Activated naive CD4-positive, alpha-beta T cell treated with anti-CD3 and anti-CD28 coated beads, Interleukin-2, amount 50 U/mL, for 72 hours (primary cell): Measurements from ENCODE around the gene DIAPH1. TPM values are rescaled to one million over a fixed set of nuclear protein-coding genes. Genes with fewer than 3 reads are reported as not detected.
A peak's percentile ranks its signal among the peaks of the same experiment; 100 is the strongest.

ENCODE experiments used
- ATAC-seq, 2 donors: fragments of 150-1000 bp; cut with Tn5 transposase; 2 replicates each; pipeline ENCODE4 v1.10.0; 2021; ENCODE audit warnings: mild to moderate bottlenecking in 2 of 2, moderate library complexity in 2 of 2
- DNase-seq, 2 donors: peaks; one replicate each; pipeline ENCODE4 v3.0.0; 2021 to 2022; ENCODE audit warnings: low spot score in 2 of 2
- H3K27ac Mint-ChIP-seq, 2 donors: one replicate each; pipeline ENCODE4 v1.8.0; 2022; ENCODE audit warnings: mild to moderate bottlenecking in 2 of 2, mixed read lengths in 2 of 2
- H3K36me3 Mint-ChIP-seq, 2 donors: one replicate each; pipeline ENCODE4 v1.8.0; 2022; ENCODE audit warnings: mixed read lengths in 2 of 2
- H3K9me3 Mint-ChIP-seq, 2 donors: one replicate each; pipeline ENCODE4 v1.8.0; 2022; ENCODE audit warnings: mixed read lengths in 2 of 2
- total RNA-seq, 2 donors: library from RNA; stranded (reverse); gene quantifications; one replicate each; pipeline ENCODE4 v1.2.3, GENCODE V29; 2022

DIAPH1 gene
- total RNA-seq, 2 donors from 2014 or later, result 184 to 216 TPM

GRCh38 chr5:141479776-141480175 lies 139.0 kb downstream of the DIAPH1 start:
- ATAC-seq, result no peak
- H3K36me3 Mint-ChIP-seq, result peaks cover 19 to 24% of the 10 kb centered on the region in 2 donors
- H3K9me3 Mint-ChIP-seq, result no peaks in the 10 kb centered on the region
- H3K27ac Mint-ChIP-seq, result no peak overlapping the region
- DNase-seq, result no peak

GRCh38 chr5:141478321-141478945 lies 140.4 kb downstream of the DIAPH1 start:
- no peak for DNase-seq
- peaks cover 19 to 22% of the 10 kb centered on the region in 2 donors for H3K36me3 Mint-ChIP-seq
- no peaks in the 10 kb centered on the region for H3K9me3 Mint-ChIP-seq
- ATAC-seq, result peak in 1 of 2 donors; percentile 53
- no peak overlapping the region for H3K27ac Mint-ChIP-seq

GRCh38 chr5:141477815-141478214 lies 141.0 kb downstream of the DIAPH1 start:
- peaks cover 17 to 19% of the 10 kb centered on the region in 2 donors for H3K36me3 Mint-ChIP-seq
- DNase-seq (no peak), ATAC-seq (no peak)
- H3K27ac Mint-ChIP-seq, result no peak overlapping the region
- no peaks in the 10 kb centered on the region for H3K9me3 Mint-ChIP-seq

- Mint-ChIP-seq H3K36me3 (peaks cover 17 to 19% of the 10 kb centered on the region in 2 donors), H3K27ac (no peak overlapping the region)
- ATAC-seq, result no peak
Measured at GRCh38 chr5:141477044-141477575, 141.7 kb downstream of the DIAPH1 start.

GRCh38 chr5:141476132-141476911 lies 142.5 kb downstream of the DIAPH1 start:
- ATAC-seq (peak; percentile 23 to 51), DNase-seq (no peak)
- Mint-ChIP-seq H3K27ac (no peak overlapping the region), H3K9me3 (no peaks in the 10 kb centered on the region), H3K36me3 (peaks cover 17 to 19% of the 10 kb centered on the region in 2 donors)

More at GRCh38 chr5:141477044-141477575, 141.7 kb downstream of the DIAPH1 start:
- H3K9me3 Mint-ChIP-seq, result no peaks in the 10 kb centered on the region
- no peak for DNase-seq

GRCh38 chr5:141475625-141476131 lies 143.1 kb downstream of the DIAPH1 start, which contains the start of gene PCDHGC3:
Gene PCDHGC3, plus strand, starts transcription at chr5:141475966. Its CDS starts 151 bp downstream, at chr5:141476117.
- no peak within 1 kb of the TSS for H3K27ac Mint-ChIP-seq
- no peaks in the 10 kb centered on the region for H3K9me3 Mint-ChIP-seq
- DNase-seq (peak in 1 of 2 donors; percentile 60), ATAC-seq (peak; percentile 84 to 97)
- H3K36me3 Mint-ChIP-seq, result peaks cover 17 to 19% of the 10 kb centered on the region in 2 donors

- Mint-ChIP-seq H3K36me3 (peaks cover 0 to 5% of the 10 kb centered on the region in 2 donors), H3K27ac (no peak overlapping the region), H3K9me3 (no peaks in the 10 kb centered on the region)
- ATAC-seq (no peak), DNase-seq (no peak)
Measured at GRCh38 chr5:141465351-141465750, 153.4 kb downstream of the DIAPH1 start.

Other genes starting within 250 kb of the DIAPH1 start
- under 1 TPM; 0.09 to 0.14 TPM for gene PCDHGB3, start 248.8 kb downstream of the DIAPH1 start, total RNA-seq
- gene PCDHGA6, start 245.1 kb downstream of the DIAPH1 start, total RNA-seq, result under 1 TPM; 0.08 to 0.09 TPM
- gene PCDHGA7, start 236.3 kb downstream of the DIAPH1 start, total RNA-seq, result not detected
- not detected for gene PCDHGB4, start 231.3 kb downstream of the DIAPH1 start, total RNA-seq
- not detected for gene PCDHGA8, start 226.4 kb downstream of the DIAPH1 start, total RNA-seq
- gene PCDHGB5, start 221.1 kb downstream of the DIAPH1 start, total RNA-seq, result under 1 TPM in 1 of 2 donors, not detected in 1; 0.12 TPM
- gene PCDHGA9, start 216.2 kb downstream of the DIAPH1 start, total RNA-seq, result under 1 TPM in 1 of 2 donors, not detected in 1; 0.23 TPM
- gene PCDHGB6, start 211.0 kb downstream of the DIAPH1 start, total RNA-seq, result under 1 TPM in 1 of 2 donors, not detected in 1; 0.08 TPM
- gene PCDHGA10, start 206.0 kb downstream of the DIAPH1 start, total RNA-seq, result not detected
- under 1 TPM in 1 of 2 donors, not detected in 1; 0.08 TPM for gene PCDHGB7, start 201.3 kb downstream of the DIAPH1 start, total RNA-seq
- gene PCDHGA11, start 197.9 kb downstream of the DIAPH1 start, total RNA-seq, result under 1 TPM; 0.09 to 0.14 TPM
- under 1 TPM; 0.10 to 0.16 TPM for gene PCDHGA12, start 188.5 kb downstream of the DIAPH1 start, total RNA-seq
- under 1 TPM in 1 of 2 donors, not detected in 1; 0.19 TPM for gene PCDHGC3, start 143.0 kb downstream of the DIAPH1 start, total RNA-seq
- gene PCDHGC4, start 134.0 kb downstream of the DIAPH1 start, total RNA-seq, result not detected
- gene PCDHGC5, start 129.9 kb downstream of the DIAPH1 start, total RNA-seq, result not detected
- gene HDAC3, start 17.8 kb upstream of the DIAPH1 start, total RNA-seq, result 100 to 1,000 TPM in 1 of 2 donors, 10 to 100 TPM in 1; 70.7 to 110 TPM
- gene RELL2, start 18.0 kb upstream of the DIAPH1 start, total RNA-seq, result 10 to 100 TPM; 22.2 to 34.2 TPM
- gene FCHSD1, start 32.4 kb upstream of the DIAPH1 start, total RNA-seq, result 10 to 100 TPM; 44.9 to 62.9 TPM
- 1 to 10 TPM; 2.7 to 8.3 TPM for gene ARAP3, start 63.2 kb upstream of the DIAPH1 start, total RNA-seq